A549 treated with CORT108297 at 1 μM for 4 hours (cell line): ENCODE data around the gene LAMTOR1. TPM values are rescaled to one million over a fixed set of nuclear protein-coding genes. Genes with fewer than 3 reads are reported as not detected.

Experiments used
- total RNA-seq: library from RNA; stranded (reverse); fragments of 200-300 nt; extraction: Qiagen RNA extraction; gene quantifications from 5 replicates; pipeline ENCODE4 v1.2.3, GENCODE V29; 2022

LAMTOR1 gene
- 113 to 163 TPM (median 144 TPM) in 5 replicates for total RNA-seq

GRCh38 chr11:72102946-72103753 is at the start of gene LAMTOR1:
TSS of gene LAMTOR1 (minus strand) at chr11:72103297. CDS start at chr11:72103224, 73 bp downstream.

GRCh38 chr11:72135473-72135872 is 32.4 kb upstream of the LAMTOR1 start, which contains the start of gene FOLR3:
TSS of gene FOLR3 (plus strand) at chr11:72135725. CDS start at chr11:72135953, 228 bp downstream.

GRCh38 chr11:72112143-72112977 is 9.3 kb upstream of the LAMTOR1 start, which contains the start of gene ANAPC15:
TSS of gene ANAPC15 (minus strand) at chr11:72112695. CDS start at chr11:72111276, 1,419 bp downstream.

GRCh38 chr11:72105888-72106287 is 2.8 kb upstream of the LAMTOR1 start, which contains the start of gene TOMT:
TSS of gene TOMT (plus strand) at chr11:72105924. CDS start at chr11:72105952, 28 bp downstream.

GRCh38 chr11:72080326-72081183 is 22.5 kb downstream of the LAMTOR1 start, which contains the start of the genes LRRC51 and NUMA1:
TSS of gene LRRC51 (plus strand) at chr11:72080850. CDS start at chr11:72089084, 8,234 bp downstream.
TSS of gene NUMA1 (minus strand) at chr11:72080542. CDS start at chr11:72035943, 44,599 bp downstream.

Other genes starting within 250 kb of the LAMTOR1 start
- gene DEFB131B, start 224.8 kb downstream of the LAMTOR1 start, total RNA-seq, result not detected in 5 replicates
- 3.0 to 4.1 TPM (median 3.4 TPM) in 5 replicates for gene XNDC1N, start 174.7 kb downstream of the LAMTOR1 start, total RNA-seq
- 54.7 to 62.8 TPM (median 57.7 TPM) in 5 replicates for gene RNF121, start 174.3 kb downstream of the LAMTOR1 start, total RNA-seq
- 3.3 to 4.9 TPM (median 4.4 TPM) in 5 replicates for gene IL18BP, start 104.4 kb downstream of the LAMTOR1 start, total RNA-seq
- gene NUMA1, start 22.8 kb downstream of the LAMTOR1 start, total RNA-seq, result 56.5 to 77.5 TPM (median 68.6 TPM) in 5 replicates
- 6.9 to 8.8 TPM (median 7.7 TPM) in 5 replicates for gene LRRC51, start 22.4 kb downstream of the LAMTOR1 start, total RNA-seq
- gene TOMT, start 2.6 kb upstream of the LAMTOR1 start, total RNA-seq, result not detected in 5 replicates
- 77.3 to 90.2 TPM (median 86.1 TPM) in 5 replicates for gene ANAPC15, start 9.4 kb upstream of the LAMTOR1 start, total RNA-seq
- gene FOLR3, start 32.4 kb upstream of the LAMTOR1 start, total RNA-seq, result 0.13 to 0.26 TPM in 2 of 5 replicates, not detected in the others
- gene FOLR1, start 88.8 kb upstream of the LAMTOR1 start, total RNA-seq, result 0.08 to 0.13 TPM (median 0.10 TPM) in 4 of 5 replicates, not detected in the other
- gene FOLR2, start 113.5 kb upstream of the LAMTOR1 start, total RNA-seq, result not detected in 5 replicates
- gene INPPL1, start 121.5 kb upstream of the LAMTOR1 start, total RNA-seq, result 60.6 to 92.9 TPM (median 84.4 TPM) in 5 replicates
- gene PHOX2A, start 140.9 kb upstream of the LAMTOR1 start, total RNA-seq, result not detected in 5 replicates